K562 (cell line): ENCODE measurements around the gene PAIP2. TPM values are rescaled to one million over a fixed set of nuclear protein-coding genes. Genes with fewer than 3 reads are reported as not detected.
A peak's percentile ranks its signal among the peaks of the same experiment; 100 is the strongest.

ENCODE experiments used
- CBX5 ChIP-seq: IDR thresholded peaks from 2 replicates; pipeline ENCODE4 v1.6.1; 2014; ENCODE audit warnings: low read depth, borderline replicate concordance
- GATAD2A ChIP-seq: fragments of 450-650 bp; IDR thresholded peaks from 2 replicates; pipeline ENCODE4 v1.6.1; 2017
- HNRNPL ChIP-seq: fragments of 200-400 bp; formaldehyde crosslinking; IDR thresholded peaks from 2 replicates; pipeline ENCODE4 v1.6.1; 2017; ENCODE audit warnings: low read depth, mild to moderate bottlenecking, low read length
- MCM2 ChIP-seq: fragments of 450-650 bp; IDR thresholded peaks from 2 replicates; pipeline ENCODE4 v1.6.1; 2017; ENCODE audit warnings: low read depth, mild to moderate bottlenecking
- PHF20 ChIP-seq: fragments of 450-650 bp; IDR thresholded peaks from 2 replicates; pipeline ENCODE4 v1.6.1; 2018; ENCODE audit not compliant: partially characterized antibody
- RFX1 ChIP-seq: fragments of 450-650 bp; IDR thresholded peaks from 2 replicates; pipeline ENCODE4 v1.6.1; 2016; ENCODE audit warnings: mild to moderate bottlenecking, moderate library complexity
- TAF9B ChIP-seq: fragments of 450-650 bp; IDR thresholded peaks from 2 replicates; pipeline ENCODE4 v1.6.1; 2018; ENCODE audit warnings: mild to moderate bottlenecking; ENCODE audit not compliant: partially characterized antibody
- ZEB2 ChIP-seq: fragments of 450-650 bp; IDR thresholded peaks from 2 replicates; pipeline ENCODE4 v1.6.1; 2016
- ZNF263 ChIP-seq: sonication (generic); formaldehyde crosslinking; IDR thresholded peaks from 2 replicates; pipeline ENCODE4 v1.8.0; 2022; ENCODE audit warnings: mild to moderate bottlenecking, missing genetic modification reagents, borderline replicate concordance
- ZNF408 ChIP-seq: fragments of 250-450 bp; sonication (Bioruptor Pico); IDR thresholded peaks from 2 replicates; pipeline ENCODE4 v1.4.0; 2020; ENCODE audit warnings: low read depth, mild to moderate bottlenecking, moderate library complexity
- ZNF583 ChIP-seq: fragments of 250-450 bp; sonication (Bioruptor Pico); IDR thresholded peaks from 2 replicates; pipeline ENCODE4 v1.4.0; 2020
- polyA plus RNA-seq, 8 experiments: library from polyadenylated mRNA; depleted of rRNA in 4 of 8; stranded (reverse) in 5 of 8; unstranded in 3 of 8; fragments of >200 nt; fragmentation: Nextera tagmentation in 2 of 8; fragmentation: Illumina TruSeq in 1 of 8; extraction: Ambion mirVana in 2 of 8; extraction: Trizol in 1 of 8; gene quantifications; 2 replicates each; pipeline versions ENCODE4 v1.2.1 to v1.2.3, GENCODE V29; 2011 to 2014; ENCODE audit warnings: inconsistent platforms in 1 of 8, missing spikeins in 1 of 8
- total RNA-seq, 7 experiments: library from RNA; depleted of rRNA in 6 of 7; stranded (reverse); fragments of >200 nt in 6 of 7; fragmentation: Illumina TruSeq in 2 of 7; extraction: Trizol in 2 of 7; gene quantifications; 2 replicates each; pipeline versions ENCODE4 v1.2.1 to v1.2.3, GENCODE V29; 2011 to 2021; ENCODE audit warnings: low replicate concordance in 1 of 7
- TF ChIP-seq, protein P1 (sequence below): fragments of 450-650 bp; IDR thresholded peaks from 2 replicates; pipeline ENCODE4 v1.6.1; 2016; ENCODE audit warnings: low read depth
- TF ChIP-seq, protein P2 (sequence below): sonication (generic); formaldehyde crosslinking; IDR thresholded peaks from 2 replicates; pipeline ENCODE4 v1.8.1; 2023; ENCODE audit warnings: mild to moderate bottlenecking, missing genetic modification reagents
- TF ChIP-seq, protein P3 (sequence below): sonication (generic); formaldehyde crosslinking; IDR thresholded peaks from 2 replicates; pipeline ENCODE4 v1.8.0; 2022; ENCODE audit warnings: mild to moderate bottlenecking, missing genetic modification reagents
- TF ChIP-seq, protein P4 (sequence below): fragments of 150-350 bp; IDR thresholded peaks from 2 replicates; pipeline ENCODE4 v1.6.1; 2014; ENCODE audit warnings: low read depth, mild to moderate bottlenecking, low read length, borderline replicate concordance

Gene PAIP2
- total and polyA plus RNA-seq, 9 of the 15 experiments (the other 6 are each of a cell fraction or from before 2014, with no cell fraction given), result 78.3 to 187 (median 128) TPM

DNA sequence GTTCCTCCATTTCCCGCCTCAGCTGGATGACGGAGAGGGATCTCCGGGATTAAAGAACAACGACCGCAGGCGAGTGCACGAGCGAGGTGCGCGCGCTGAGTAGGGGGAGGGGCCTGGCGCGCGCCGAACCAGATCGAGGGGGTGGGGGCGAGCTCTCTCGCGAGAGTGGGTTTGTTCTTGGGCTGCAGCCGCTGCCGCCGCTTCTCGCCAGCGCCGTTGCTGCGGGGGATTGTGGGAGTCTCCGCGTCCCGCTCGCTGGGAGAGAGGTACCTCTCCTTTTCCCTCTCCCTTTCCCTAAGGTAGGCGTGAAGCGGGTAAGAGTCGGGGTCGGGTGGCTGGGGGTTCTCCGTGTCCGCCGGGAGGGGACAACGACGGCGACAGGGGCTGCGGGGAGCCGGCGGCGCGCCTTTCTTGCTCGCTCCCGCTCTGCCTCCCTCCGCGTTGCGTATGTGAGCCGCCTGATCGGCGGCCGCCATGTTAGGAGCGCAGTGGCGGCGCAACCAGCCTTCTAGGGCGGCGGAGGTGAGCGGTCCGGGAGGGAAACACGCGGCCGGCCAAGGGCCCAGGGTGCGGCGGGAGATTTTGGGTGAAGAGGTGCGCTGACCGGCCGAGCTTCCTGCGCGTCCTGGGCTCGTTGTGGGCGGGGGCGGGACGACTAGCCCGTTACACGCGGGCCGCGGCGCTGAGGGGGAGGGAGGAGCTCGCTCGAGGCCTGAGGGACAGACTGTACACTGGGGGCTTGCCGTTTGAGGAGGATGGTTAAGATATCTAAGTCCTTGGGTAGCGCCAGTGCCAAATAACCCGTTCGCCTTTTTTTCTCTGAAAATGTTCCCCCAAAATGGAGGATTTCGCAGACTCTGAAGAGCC lies 47.9 kb upstream of the PAIP2 start, which contains the start of gene MATR3 (continued):
- TF ChIP-seq, protein P1, sequence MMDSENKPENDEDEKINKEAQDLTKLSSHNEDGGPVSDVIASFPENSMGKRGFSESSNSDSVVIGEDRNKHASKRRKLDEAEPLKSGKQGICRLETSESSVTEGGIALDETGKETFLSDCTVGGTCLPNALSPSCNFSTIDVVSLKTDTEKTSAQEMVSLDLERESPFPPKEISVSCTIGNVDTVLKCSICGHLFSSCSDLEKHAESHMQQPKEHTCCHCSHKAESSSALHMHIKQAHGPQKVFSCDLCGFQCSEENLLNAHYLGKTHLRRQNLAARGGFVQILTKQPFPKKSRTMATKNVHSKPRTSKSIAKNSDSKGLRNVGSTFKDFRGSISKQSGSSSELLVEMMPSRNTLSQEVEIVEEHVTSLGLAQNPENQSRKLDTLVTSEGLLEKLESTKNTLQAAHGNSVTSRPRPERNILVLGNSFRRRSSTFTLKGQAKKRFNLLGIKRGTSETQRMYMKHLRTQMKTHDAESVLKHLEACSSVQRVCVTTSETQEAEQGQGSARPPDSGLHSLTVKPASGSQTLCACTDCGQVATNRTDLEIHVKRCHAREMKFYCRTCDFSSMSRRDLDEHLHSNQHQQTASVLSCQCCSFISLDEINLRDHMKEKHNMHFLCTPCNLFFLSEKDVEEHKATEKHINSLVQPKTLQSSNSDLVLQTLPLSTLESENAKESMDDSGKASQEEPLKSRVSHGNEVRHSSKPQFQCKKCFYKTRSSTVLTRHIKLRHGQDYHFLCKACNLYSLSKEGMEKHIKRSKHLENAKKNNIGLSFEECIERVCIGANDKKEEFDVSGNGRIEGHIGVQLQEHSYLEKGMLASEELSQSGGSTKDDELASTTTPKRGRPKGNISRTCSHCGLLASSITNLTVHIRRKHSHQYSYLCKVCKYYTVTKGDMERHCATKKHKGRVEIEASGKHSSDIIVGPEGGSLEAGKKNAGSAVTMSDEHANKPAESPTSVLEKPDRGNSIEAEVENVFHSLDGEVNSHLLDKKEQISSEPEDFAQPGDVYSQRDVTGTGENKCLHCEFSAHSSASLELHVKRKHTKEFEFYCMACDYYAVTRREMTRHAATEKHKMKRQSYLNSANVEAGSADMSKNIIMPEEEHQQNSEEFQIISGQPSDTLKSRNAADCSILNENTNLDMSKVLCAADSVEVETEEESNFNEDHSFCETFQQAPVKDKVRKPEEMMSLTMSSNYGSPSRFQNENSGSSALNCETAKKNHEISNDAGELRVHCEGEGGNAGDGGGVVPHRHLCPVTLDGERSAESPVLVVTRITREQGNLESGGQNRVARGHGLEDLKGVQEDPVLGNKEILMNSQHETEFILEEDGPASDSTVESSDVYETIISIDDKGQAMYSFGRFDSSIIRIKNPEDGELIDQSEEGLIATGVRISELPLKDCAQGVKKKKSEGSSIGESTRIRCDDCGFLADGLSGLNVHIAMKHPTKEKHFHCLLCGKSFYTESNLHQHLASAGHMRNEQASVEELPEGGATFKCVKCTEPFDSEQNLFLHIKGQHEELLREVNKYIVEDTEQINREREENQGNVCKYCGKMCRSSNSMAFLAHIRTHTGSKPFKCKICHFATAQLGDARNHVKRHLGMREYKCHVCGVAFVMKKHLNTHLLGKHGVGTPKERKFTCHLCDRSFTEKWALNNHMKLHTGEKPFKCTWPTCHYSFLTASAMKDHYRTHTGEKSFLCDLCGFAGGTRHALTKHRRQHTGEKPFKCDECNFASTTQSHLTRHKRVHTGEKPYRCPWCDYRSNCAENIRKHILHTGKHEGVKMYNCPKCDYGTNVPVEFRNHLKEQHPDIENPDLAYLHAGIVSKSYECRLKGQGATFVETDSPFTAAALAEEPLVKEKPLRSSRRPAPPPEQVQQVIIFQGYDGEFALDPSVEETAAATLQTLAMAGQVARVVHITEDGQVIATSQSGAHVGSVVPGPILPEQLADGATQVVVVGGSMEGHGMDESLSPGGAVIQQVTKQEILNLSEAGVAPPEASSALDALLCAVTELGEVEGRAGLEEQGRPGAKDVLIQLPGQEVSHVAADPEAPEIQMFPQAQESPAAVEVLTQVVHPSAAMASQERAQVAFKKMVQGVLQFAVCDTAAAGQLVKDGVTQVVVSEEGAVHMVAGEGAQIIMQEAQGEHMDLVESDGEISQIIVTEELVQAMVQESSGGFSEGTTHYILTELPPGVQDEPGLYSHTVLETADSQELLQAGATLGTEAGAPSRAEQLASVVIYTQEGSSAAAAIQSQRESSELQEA, result no peak
- no peak for TF ChIP-seq MCM2
- TF ChIP-seq, protein P2, sequence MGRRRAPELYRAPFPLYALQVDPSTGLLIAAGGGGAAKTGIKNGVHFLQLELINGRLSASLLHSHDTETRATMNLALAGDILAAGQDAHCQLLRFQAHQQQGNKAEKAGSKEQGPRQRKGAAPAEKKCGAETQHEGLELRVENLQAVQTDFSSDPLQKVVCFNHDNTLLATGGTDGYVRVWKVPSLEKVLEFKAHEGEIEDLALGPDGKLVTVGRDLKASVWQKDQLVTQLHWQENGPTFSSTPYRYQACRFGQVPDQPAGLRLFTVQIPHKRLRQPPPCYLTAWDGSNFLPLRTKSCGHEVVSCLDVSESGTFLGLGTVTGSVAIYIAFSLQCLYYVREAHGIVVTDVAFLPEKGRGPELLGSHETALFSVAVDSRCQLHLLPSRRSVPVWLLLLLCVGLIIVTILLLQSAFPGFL (CRISPR knock-in tag), result no peak
- TF ChIP-seq, protein P3, sequence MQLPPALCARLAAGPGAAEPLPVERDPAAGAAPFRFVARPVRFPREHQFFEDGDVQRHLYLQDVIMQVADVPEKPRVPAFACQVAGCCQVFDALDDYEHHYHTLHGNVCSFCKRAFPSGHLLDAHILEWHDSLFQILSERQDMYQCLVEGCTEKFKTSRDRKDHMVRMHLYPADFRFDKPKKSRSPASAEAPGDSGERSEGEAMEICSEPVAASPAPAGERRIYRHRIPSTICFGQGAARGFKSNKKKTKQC (CRISPR knock-in tag), result peak; percentile 53
- peak; percentile 74 for TF ChIP-seq HNRNPL
- no peak for TF ChIP-seq RFX1
- no peak for TF ChIP-seq ZNF408 (CRISPR knock-in tag)
- TF ChIP-seq ZNF263 (CRISPR knock-in tag), result no peak
- TF ChIP-seq, protein P4, sequence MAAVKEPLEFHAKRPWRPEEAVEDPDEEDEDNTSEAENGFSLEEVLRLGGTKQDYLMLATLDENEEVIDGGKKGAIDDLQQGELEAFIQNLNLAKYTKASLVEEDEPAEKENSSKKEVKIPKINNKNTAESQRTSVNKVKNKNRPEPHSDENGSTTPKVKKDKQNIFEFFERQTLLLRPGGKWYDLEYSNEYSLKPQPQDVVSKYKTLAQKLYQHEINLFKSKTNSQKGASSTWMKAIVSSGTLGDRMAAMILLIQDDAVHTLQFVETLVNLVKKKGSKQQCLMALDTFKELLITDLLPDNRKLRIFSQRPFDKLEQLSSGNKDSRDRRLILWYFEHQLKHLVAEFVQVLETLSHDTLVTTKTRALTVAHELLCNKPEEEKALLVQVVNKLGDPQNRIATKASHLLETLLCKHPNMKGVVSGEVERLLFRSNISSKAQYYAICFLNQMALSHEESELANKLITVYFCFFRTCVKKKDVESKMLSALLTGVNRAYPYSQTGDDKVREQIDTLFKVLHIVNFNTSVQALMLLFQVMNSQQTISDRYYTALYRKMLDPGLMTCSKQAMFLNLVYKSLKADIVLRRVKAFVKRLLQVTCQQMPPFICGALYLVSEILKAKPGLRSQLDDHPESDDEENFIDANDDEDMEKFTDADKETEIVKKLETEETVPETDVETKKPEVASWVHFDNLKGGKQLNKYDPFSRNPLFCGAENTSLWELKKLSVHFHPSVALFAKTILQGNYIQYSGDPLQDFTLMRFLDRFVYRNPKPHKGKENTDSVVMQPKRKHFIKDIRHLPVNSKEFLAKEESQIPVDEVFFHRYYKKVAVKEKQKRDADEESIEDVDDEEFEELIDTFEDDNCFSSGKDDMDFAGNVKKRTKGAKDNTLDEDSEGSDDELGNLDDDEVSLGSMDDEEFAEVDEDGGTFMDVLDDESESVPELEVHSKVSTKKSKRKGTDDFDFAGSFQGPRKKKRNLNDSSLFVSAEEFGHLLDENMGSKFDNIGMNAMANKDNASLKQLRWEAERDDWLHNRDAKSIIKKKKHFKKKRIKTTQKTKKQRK, result no peak
- TF ChIP-seq CBX5, result no peak
- TF ChIP-seq ZEB2, result no peak
- peak; percentile 70 for TF ChIP-seq PHF20
- peak; percentile 88 for TF ChIP-seq TAF9B
- TF ChIP-seq GATAD2A, result no peak
- no peak for TF ChIP-seq ZNF583
